MM.1S (cell line): ENCODE data around the gene POLR2J2.
"Not testable (repeated sequence)": the region's sequence is repeated elsewhere in the genome, so short reads cannot be mapped to it uniquely, and the experiment has no call there.

ENCODE experiments used
- DNase-seq: peaks from one replicate; pipeline ENCODE4 v3.0.0-alpha.2; 2015
- H2AFZ ChIP-seq: fragments of 300-600 bp; sonication (generic); 2 replicates; pipeline ENCODE4 v1.6.0; 2016; ENCODE audit warnings: antibody characterized with exemption, low read length
- H3F3A ChIP-seq: fragments of 300-600 bp; sonication (generic); 2 replicates; pipeline ENCODE4 v1.6.1; 2016; ENCODE audit warnings: mild to moderate bottlenecking, antibody characterized with exemption, low read length, moderate library complexity, mixed read lengths; ENCODE audit not compliant: insufficient read depth
- H3K27ac ChIP-seq: fragments of 300-600 bp; sonication (generic); 2 replicates; pipeline ENCODE4 v1.5.1; 2016; ENCODE audit warnings: mild to moderate bottlenecking, low read length
- H3K27me3 ChIP-seq: fragments of 300-600 bp; sonication (generic); replicated peaks from 2 replicates; pipeline ENCODE4 v1.6.0; 2016; ENCODE audit warnings: low read length; ENCODE audit not compliant: insufficient read depth
- H3K36me3 ChIP-seq: fragments of 300-600 bp; sonication (generic); replicated peaks from 2 replicates; pipeline ENCODE4 v1.6.1; 2016; ENCODE audit warnings: mild to moderate bottlenecking, low read length, mixed read lengths; ENCODE audit not compliant: insufficient read depth
- H3K4me1 ChIP-seq: fragments of 300-600 bp; sonication (generic); 2 replicates; pipeline ENCODE4 v1.6.1; 2016; ENCODE audit warnings: low read length, mixed read lengths
- H3K4me2 ChIP-seq: fragments of 300-600 bp; sonication (generic); 2 replicates; pipeline ENCODE4 v1.6.0; 2016; ENCODE audit warnings: low read depth, low read length
- H3K4me3 ChIP-seq: fragments of 300-600 bp; sonication (generic); 2 replicates; pipeline ENCODE4 v1.5.1; 2016; ENCODE audit warnings: low read length, mixed read lengths
- H3K79me2 ChIP-seq: fragments of 300-600 bp; sonication (generic); 2 replicates; pipeline ENCODE4 v1.6.1; 2016; ENCODE audit warnings: mixed run types, low read length, mixed read lengths
- H3K9ac ChIP-seq: fragments of 300-600 bp; sonication (generic); 2 replicates; pipeline ENCODE4 v1.6.1; 2016; ENCODE audit warnings: low read length, mixed read lengths
- H3K9me2 ChIP-seq: fragments of 300-600 bp; sonication (generic); replicated peaks from 2 replicates; pipeline ENCODE4 v1.6.1; 2016; ENCODE audit warnings: mild to moderate bottlenecking, low read length, mixed read lengths; ENCODE audit not compliant: insufficient read depth
- H3K9me3 ChIP-seq: fragments of 300-600 bp; sonication (generic); replicated peaks from 2 replicates; pipeline ENCODE4 v1.6.1; 2016; ENCODE audit warnings: mild to moderate bottlenecking, low read length, mixed read lengths; ENCODE audit not compliant: insufficient read depth
- H4K20me1 ChIP-seq: fragments of 300-600 bp; sonication (generic); 2 replicates; pipeline ENCODE4 v1.6.1; 2016; ENCODE audit warnings: mild to moderate bottlenecking, low read length, moderate library complexity, mixed read lengths; ENCODE audit not compliant: insufficient read depth

The POLR2J2 gene

DNA sequence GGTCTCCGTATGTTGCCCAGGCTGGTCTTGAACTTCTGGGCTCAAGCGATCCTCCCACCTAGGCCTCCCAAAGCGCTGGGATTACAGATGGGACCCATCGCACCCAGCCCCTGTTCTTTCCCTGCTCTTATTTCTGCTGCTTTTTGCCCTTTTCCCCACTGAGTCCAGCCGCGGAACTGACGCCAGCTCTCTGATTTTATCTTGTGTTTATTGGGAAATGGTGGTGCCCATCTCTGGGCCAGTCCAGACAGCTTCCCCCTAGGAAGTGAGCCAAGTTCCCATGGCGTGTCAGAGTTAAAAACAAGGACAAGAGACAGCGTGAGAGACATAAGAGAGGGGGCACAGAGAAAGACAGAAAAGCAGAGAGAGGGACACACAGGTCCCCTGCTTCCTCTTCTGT is 40.8 kb downstream of the POLR2J2 start:
- DNase-seq, H3K9me3 ChIP-seq, H3K4me2 ChIP-seq, H3K27me3 ChIP-seq, H3K9ac ChIP-seq, H3K36me3 ChIP-seq, H3K79me2 ChIP-seq, H3K9me2 ChIP-seq, H3K4me3 ChIP-seq, H3K4me1 ChIP-seq, H2AFZ ChIP-seq, H3K27ac ChIP-seq, H4K20me1 ChIP-seq, H3F3A ChIP-seq: not testable (repeated sequence)

DNA sequence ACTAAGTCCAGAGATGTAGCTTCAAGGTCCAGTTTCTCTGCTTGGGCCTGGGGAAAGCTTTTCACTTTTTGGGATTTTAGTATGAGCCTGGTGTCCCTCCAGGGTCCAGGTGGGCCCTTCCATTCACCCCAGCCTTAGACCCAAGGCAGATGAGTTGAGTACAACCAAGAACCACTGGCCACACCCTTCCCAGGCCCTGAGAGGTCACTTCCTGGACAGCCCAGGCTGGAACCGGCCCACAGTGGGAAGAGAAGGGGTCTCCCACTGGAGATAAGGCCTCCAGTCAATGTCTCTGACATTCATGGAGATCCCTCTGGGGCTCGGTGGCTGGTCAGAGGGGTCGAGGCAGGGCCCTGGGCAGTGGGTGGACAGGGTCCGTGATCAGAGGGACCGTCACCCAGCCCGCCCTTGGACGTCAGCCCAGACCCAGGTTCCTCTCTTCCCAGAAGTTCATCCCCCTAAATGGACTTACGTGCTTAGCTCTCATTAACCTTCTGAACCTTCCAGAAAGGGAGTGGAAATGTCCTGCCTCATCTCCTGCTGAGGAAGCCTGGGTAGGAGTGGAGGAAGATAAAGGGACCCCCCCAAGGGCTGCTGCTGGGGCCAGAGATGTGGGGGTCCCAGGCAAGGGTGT is 44.1 kb downstream of the POLR2J2 start:
- H3K9me3 ChIP-seq, H4K20me1 ChIP-seq, H3K4me1 ChIP-seq, H2AFZ ChIP-seq, H3K27me3 ChIP-seq, H3K9ac ChIP-seq, H3K79me2 ChIP-seq, H3K36me3 ChIP-seq, H3K27ac ChIP-seq, H3K9me2 ChIP-seq, H3K4me3 ChIP-seq, H3F3A ChIP-seq, H3K4me2 ChIP-seq, DNase-seq: not testable (repeated sequence)

DNA sequence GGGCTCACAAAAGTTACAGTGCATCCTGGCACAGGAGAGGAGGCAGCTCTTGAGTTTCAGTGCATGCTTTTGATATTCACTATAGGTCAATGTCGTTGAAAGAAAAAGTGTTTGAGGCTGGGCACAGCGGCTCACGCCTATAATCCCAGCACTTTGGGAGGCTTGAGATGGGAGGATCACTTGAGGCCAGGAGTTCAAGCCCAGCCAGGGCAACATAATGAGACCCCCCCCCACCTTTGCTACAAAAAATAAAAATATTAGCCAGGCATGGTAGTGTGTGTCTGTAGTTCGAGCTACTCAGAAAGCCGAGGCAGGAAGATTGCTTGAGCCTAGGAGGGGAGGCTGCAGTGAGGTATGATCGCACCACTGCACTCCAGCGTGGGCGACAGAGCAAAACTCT is 53.3 kb downstream of the POLR2J2 start:
- not testable (repeated sequence) for H3K4me2 ChIP-seq, H3K4me1 ChIP-seq, H2AFZ ChIP-seq, H3F3A ChIP-seq, DNase-seq, H3K27ac ChIP-seq, H3K9me2 ChIP-seq, H3K36me3 ChIP-seq, H4K20me1 ChIP-seq, H3K9me3 ChIP-seq, H3K4me3 ChIP-seq, H3K79me2 ChIP-seq, H3K9ac ChIP-seq, H3K27me3 ChIP-seq

DNA sequence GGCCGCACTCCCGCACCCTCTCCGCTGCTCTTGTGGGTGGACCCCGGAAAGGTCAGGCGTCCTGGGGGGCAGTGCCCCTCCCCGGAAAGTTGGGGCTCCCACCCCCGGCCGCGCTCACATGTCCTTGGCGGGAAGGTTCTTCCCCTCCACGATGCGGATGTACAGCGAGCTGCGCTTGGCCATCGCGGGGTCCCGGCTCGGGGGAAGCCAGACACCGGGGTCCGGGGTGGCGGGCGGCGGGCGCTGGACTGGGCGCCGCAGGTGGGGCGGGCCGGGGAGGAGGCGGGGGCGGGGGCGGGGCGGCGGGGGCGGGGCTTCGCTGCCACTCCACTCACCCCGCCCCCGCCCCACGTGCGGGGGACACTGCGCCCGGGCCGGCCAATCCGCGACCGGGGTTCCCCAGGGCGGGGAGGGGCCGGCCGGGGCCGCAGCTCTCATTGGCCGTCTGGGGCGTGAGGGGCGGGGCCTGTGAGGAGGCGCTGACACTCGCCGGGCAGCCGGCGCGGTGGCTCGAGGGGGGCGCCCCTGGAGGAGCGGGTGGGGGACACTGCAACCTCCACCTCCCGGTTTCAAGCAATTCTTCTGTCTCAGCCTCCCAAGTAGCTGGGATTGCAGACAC is 54.8 kb downstream of the POLR2J2 start, which contains the start of gene RASA4:
RASA4 (minus strand) TSS at position 250 of the 619 bp plus-strand sequence; CDS start at position 183, 67 bp downstream.
- H3K4me3 ChIP-seq, result peak within 1 kb of the TSS; percentile 51; the same call in 1 of the 2 replicates
- H3K9ac ChIP-seq, result not testable (repeated sequence)
- DNase-seq, result peak; percentile 28

More for the DNA sequence above, 54.8 kb downstream of the POLR2J2 start, which contains the start of gene RASA4:
- not testable (repeated sequence) for H3K27me3 ChIP-seq, H3K79me2 ChIP-seq, H3K4me1 ChIP-seq, H2AFZ ChIP-seq, H3F3A ChIP-seq, H3K27ac ChIP-seq, H3K9me3 ChIP-seq, H3K9me2 ChIP-seq, H3K36me3 ChIP-seq, H4K20me1 ChIP-seq, H3K4me2 ChIP-seq
